ENCODE results near the gene HTR1B. TPM values are rescaled to one million over a fixed set of nuclear protein-coding genes. Genes with fewer than 3 reads are reported as not detected.

Gene HTR1B
- total and polyA plus RNA-seq, 9 of the 15 experiments (the other 6 are each of a cell fraction or from before 2014, with no cell fraction given) = not detected

DNA sequence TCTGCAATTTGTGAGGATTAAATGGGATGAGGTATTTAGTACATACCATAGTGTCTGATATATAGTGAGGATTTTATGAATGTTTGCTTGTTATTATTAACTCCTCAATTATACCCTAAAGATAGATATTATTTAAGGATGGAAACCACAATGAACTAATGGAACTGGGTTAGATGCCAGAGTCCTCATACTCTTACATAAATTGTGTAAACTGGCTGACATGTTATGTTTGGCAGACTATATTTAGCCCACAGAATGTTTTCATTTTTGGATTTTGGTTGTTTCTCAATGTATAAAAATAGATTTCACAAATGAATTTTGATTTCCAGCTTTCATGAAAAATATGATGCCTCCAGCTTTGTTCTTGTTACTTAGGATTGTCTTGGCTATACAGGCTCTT is 37.6 kb downstream of the HTR1B start:
- no peak overlapping the region for H3K27ac ChIP-seq (ENCODE audit: extremely low read depth, low read depth, low read length)
- H3K79me2 ChIP-seq (ENCODE audit: control insufficient read depth, insufficient read depth, low read length) = no peaks in the 10 kb centered on the region
- H3K9me3 ChIP-seq (replicated peaks; ENCODE audit: control insufficient read depth, insufficient read depth, low read depth, low read length) = no peaks in the 10 kb centered on the region
- no peaks in the 10 kb centered on the region for H3K4me1 ChIP-seq (replicated peaks in 1 of 2; ENCODE audit: control insufficient read depth in 2 of 2, insufficient read depth in 2 of 2, low read length in 2 of 2)
- no peak for ATAC-seq
- H3K36me3 ChIP-seq (ENCODE audit: control insufficient read depth, insufficient read depth, low read length) = no peaks in the 10 kb centered on the region
- DNase-seq (ENCODE audit: extremely low read depth in 1 of 4, low spot score in 3 of 4) = no peak
- no peak overlapping the region for H3K9ac ChIP-seq (ENCODE audit: insufficient read depth in 1 of 2, low read depth in 2 of 2, low read length in 2 of 2)
- no peak overlapping the region for H3K4me2 ChIP-seq (ENCODE audit: insufficient read depth, low read length)
- FAIRE-seq = no peak
- no peaks in the 10 kb centered on the region for H3K27me3 ChIP-seq (ENCODE audit: control insufficient read depth in 2 of 2, insufficient read depth in 2 of 2, low read length in 2 of 2)
- no TSS peak for BruUV-seq (replicated peaks)
- no peaks in the 10 kb centered on the region for H3K9me1 ChIP-seq (ENCODE audit: control insufficient read depth, insufficient read depth, low read length)
- ChIA-PET CTCF (ENCODE audit: low intra/inter-chr PET ratio) (no interaction called here), POLR2A (no interaction called here)
- intact Hi-C loops (cut with micrococcal nuclease) (no loop called here), in situ Hi-C loops (cut with MboI) (no loop called here)
- H3K4me3 ChIP-seq = no peak overlapping the region
- H4K20me1 ChIP-seq (replicated peaks; ENCODE audit: control insufficient read depth, insufficient read depth, low read length) = no peaks in the 10 kb centered on the region
- H2AFZ ChIP-seq (ENCODE audit: low read depth, low read length) = no peak overlapping the region
- TF ChIP-seq CBX8 (IDR thresholded peaks at IDR 0.05; ENCODE audit: borderline replicate concordance, extremely low read depth, low read depth, low read length, poor library complexity, severe bottlenecking) = no peak
- no peak for TF ChIP-seq ZNF699 (CRISPR knock-in tag; IDR thresholded peaks at IDR 0.05; ENCODE audit: insufficient replicate concordance)
- TF ChIP-seq, protein P1, sequence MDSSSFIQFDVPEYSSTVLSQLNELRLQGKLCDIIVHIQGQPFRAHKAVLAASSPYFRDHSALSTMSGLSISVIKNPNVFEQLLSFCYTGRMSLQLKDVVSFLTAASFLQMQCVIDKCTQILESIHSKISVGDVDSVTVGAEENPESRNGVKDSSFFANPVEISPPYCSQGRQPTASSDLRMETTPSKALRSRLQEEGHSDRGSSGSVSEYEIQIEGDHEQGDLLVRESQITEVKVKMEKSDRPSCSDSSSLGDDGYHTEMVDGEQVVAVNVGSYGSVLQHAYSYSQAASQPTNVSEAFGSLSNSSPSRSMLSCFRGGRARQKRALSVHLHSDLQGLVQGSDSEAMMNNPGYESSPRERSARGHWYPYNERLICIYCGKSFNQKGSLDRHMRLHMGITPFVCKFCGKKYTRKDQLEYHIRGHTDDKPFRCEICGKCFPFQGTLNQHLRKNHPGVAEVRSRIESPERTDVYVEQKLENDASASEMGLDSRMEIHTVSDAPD (CRISPR knock-in tag; IDR thresholded peaks at IDR 0.05) = no peak
- no peak for TF ChIP-seq ATF4 (CRISPR knock-in tag; IDR thresholded peaks at IDR 0.05)
- no peak for TF ChIP-seq RBFOX2 (IDR thresholded peaks at IDR 0.05; ENCODE audit: low read depth, low read length)
- no peak for TF ChIP-seq PCBP2 (IDR thresholded peaks at IDR 0.05; ENCODE audit: low read depth, low read length, poor library complexity, severe bottlenecking)
- TF ChIP-seq DNMT1 (IDR thresholded peaks at IDR 0.05) = no peak
- no peak for TF ChIP-seq RREB1 (CRISPR knock-in tag; IDR thresholded peaks at IDR 0.05)
- no peak for TF ChIP-seq LCOR (CRISPR knock-in tag; IDR thresholded peaks at IDR 0.05)
